Transverse colon (tissue), 3 donors: Measurements from ENCODE around the gene ALK.

Source experiments
- CTCF ChIP-seq, 5 experiments: fragments of 200-600 bp in 3 of 5; fragments of 450-650 bp in 2 of 5; sonication (generic) in 3 of 5; IDR thresholded peaks; 1 replicate in 2 of 5; 2 replicates in 3 of 5; pipeline ENCODE4 v1.5.1; 2016 to 2017; ENCODE audit warnings: antibody characterized with exemption in 5 of 5, inconsistent platforms in 3 of 5, mild to moderate bottlenecking in 2 of 5, moderate library complexity in 1 of 5
- EP300 ChIP-seq: sonication (generic); formaldehyde crosslinking; IDR thresholded peaks from one replicate; pipeline ENCODE4 v1.6.1; 2017; ENCODE audit warnings: antibody characterized with exemption, low read depth
- POLR2A ChIP-seq: fragments of 450-650 bp; IDR thresholded peaks from one replicate; pipeline ENCODE4 v1.6.1; 2016; ENCODE audit warnings: antibody characterized with exemption, mild to moderate bottlenecking, moderate library complexity

DNA sequence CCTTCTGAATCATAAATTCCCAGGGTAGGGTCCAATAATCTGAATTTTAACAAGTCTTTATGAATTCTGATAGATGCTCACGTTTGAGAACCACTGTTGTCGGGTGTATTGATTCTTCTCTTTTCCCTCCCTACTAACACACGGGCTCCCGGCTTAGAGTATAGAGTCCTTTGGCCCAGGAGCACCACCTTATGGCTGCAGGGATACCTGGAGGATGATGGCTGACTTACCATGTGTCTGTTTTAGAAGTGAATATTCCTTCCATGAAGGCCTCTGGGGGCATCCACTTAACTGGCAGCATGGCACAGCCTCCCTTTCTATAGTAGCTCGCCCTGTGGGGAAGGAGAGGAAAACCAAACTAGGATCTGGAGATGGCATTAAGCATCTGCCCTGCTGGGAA, 714.4 kb downstream of the ALK start:
- no peak for TF ChIP-seq POLR2A
- TF ChIP-seq CTCF (IDR thresholded peaks at IDR 0.05) = no peak
- no peak for TF ChIP-seq EP300
